A673 (cell line): ENCODE results near the gene LMBR1.

Source experiments
- CTCF ChIP-seq: fragments of 300-800, 200-600 bp; sonication (generic); conservative IDR thresholded peaks from 2 replicates; pipeline ENCODE4 v1.5.1; 2017; ENCODE audit warnings: low read depth, mild to moderate bottlenecking, antibody characterized with exemption, low read length, moderate library complexity, mixed read lengths
- EZH2 ChIP-seq: fragments of 200-600 bp; sonication (generic); IDR thresholded peaks from 2 replicates; pipeline ENCODE4 v1.6.1; 2017; ENCODE audit warnings: borderline replicate concordance, low read depth, mild to moderate bottlenecking, mixed read lengths, antibody characterized with exemption, low read length; ENCODE audit not compliant: poor library complexity, severe bottlenecking

GRCh38 chr7:156768698-156769472, 124.1 kb downstream of the LMBR1 start:
- TF ChIP-seq CTCF = no peak
- no peak for TF ChIP-seq EZH2
